ENCODE results near the gene ADH6.

The ADH6 gene

GRCh38 chr4:99161373-99162099 is 57.5 kb downstream of the ADH6 start:
- DNase-seq (ENCODE audit: low spot score), result no peak
- no peak for TF ChIP-seq CTCF (IDR thresholded peaks at IDR 0.05; ENCODE audit: extremely low read depth, missing control alignments)

GRCh38 chr4:99159699-99160098 is 59.3 kb downstream of the ADH6 start:
- DNase-seq (ENCODE audit: low spot score), result no peak
- TF ChIP-seq CTCF (IDR thresholded peaks at IDR 0.05; ENCODE audit: extremely low read depth, missing control alignments), result no peak

GRCh38 chr4:99157478-99157935 is 61.5 kb downstream of the ADH6 start:
- no peak for DNase-seq (ENCODE audit: low spot score)
- TF ChIP-seq CTCF (IDR thresholded peaks at IDR 0.05; ENCODE audit: extremely low read depth, missing control alignments), result no peak

- no peak for DNase-seq (ENCODE audit: low spot score)
- TF ChIP-seq CTCF (IDR thresholded peaks at IDR 0.05; ENCODE audit: extremely low read depth, missing control alignments), result no peak
These were observed 62.1 kb downstream of the ADH6 start for GRCh38 chr4:99156992-99157391.

GRCh38 chr4:99154658-99155342 is 64.2 kb downstream of the ADH6 start:
- no peak for DNase-seq (ENCODE audit: low spot score)
- TF ChIP-seq CTCF (IDR thresholded peaks at IDR 0.05; ENCODE audit: extremely low read depth, missing control alignments), result no peak

Data from GM20000 (cell line).